Erythroblast (primary cell): ENCODE results near the gene FALEC.
"Not testable (repeated sequence)": the region's sequence is repeated elsewhere in the genome, so short reads cannot be mapped to it uniquely, and the experiment has no call there.

ENCODE experiments used
- GATA1 ChIP-seq: IDR thresholded peaks from 2 replicates; pipeline ENCODE4 v1.6.1; 2011; ENCODE audit warnings: low read depth, mild to moderate bottlenecking, control low read depth, low read length, moderate library complexity
- POLR2A ChIP-seq: IDR thresholded peaks from 2 replicates; pipeline ENCODE4 v1.6.1; 2011; ENCODE audit warnings: mild to moderate bottlenecking, low read length

GRCh38 chr1:150580966-150581365 is 65.4 kb downstream of the FALEC start:
- not testable (repeated sequence) for TF ChIP-seq POLR2A, GATA1
